Hindlimb muscle (tissue), 1 donor: ENCODE measurements around the gene CPN1. TPM values are rescaled to one million over a fixed set of nuclear protein-coding genes. Genes with fewer than 3 reads are reported as not detected.
"Not testable (repeated sequence)": the region's sequence is repeated elsewhere in the genome, so short reads cannot be mapped to it uniquely, and the experiment has no call there.

Experiments used
- DNase-seq: peaks from one replicate; pipeline ENCODE4 v3.0.0-alpha.2; 2013
- polyA plus RNA-seq: library from polyadenylated mRNA; unstranded; fragments of 120-200 nt; gene quantifications from one replicate; pipeline ENCODE4 v1.2.1, GENCODE V29; 2013; ENCODE audit not compliant: insufficient read length

Gene CPN1
- polyA plus RNA-seq, result not detected

DNA sequence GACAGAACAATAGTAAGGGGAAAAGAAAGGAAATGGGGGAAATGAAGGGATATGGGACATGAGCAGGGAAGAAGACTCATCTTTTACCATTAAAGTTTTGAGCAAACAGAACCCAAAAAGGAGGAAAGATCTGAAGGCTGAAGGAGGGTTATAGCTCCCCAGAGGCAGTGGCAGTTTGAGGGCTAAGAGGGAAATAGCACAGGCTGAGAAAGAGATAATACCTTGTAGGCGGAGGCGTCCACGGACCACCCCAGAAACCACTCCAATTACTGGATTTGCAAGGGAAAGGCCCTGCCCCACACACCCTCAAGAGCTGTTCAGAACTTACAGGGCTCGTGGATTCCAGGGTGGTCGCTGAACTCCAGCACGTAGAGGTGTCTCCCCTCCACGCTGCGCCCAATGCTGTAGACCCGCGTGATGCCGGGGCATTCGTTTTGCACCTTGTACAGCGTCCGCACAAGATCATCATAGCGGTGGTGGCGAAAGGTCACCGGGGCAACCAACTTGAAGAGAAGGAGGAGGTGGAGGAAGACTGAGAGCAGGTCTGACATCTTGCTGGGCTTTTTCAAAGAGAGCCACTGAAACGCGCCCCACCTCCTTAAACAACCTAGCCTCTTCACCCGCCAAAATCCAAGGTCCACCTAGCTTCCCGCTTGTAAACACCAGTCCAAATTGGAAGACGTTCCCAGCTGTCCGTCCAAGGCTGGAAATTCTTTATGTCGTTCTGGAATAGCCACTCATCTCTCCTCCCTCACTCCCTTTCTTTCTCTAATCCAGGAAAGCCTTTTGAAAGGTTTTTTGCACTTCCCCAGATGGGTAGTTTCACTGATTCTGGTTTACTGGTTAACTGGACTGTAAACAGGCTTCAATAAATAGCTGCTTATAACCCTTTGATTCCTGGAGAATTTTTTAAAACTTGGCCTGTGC, at the start of gene CPN1:
CPN1 (minus strand) TSS at position 795 of the 927 bp plus-strand sequence; CDS start at position 551, 244 bp downstream.
- DNase-seq, result peak; percentile 13

- peak; percentile 38 for DNase-seq
These were observed 49.2 kb upstream of the CPN1 start for GRCh38 chr10:100130831-100131230.

- no peak for DNase-seq
These were observed 47.8 kb upstream of the CPN1 start for GRCh38 chr10:100129424-100129823.

- DNase-seq, result no peak
These were observed 47.3 kb upstream of the CPN1 start for GRCh38 chr10:100128951-100129350.

DNA sequence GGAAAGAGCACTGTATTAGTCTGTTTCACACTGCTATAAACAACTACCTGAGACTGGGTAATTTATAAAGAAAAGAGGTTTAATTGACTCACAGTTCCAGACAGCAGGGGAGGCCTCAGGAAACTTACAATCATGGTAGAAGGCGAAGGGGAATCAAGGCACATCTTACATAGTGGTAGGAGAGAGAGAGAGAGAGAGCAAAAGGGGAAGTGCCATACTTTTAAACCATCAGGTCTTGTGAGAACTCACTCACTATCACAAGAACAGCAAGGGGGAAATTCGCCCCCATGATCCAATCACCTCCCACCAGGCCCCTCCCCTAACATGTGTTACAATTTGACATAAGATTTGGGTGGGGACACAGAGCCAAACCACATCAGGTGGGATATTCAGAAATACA, 43.7 kb upstream of the CPN1 start:
- not testable (repeated sequence) for DNase-seq

GRCh38 chr10:100124097-100124496, 42.4 kb upstream of the CPN1 start:
- DNase-seq, result no peak

GRCh38 chr10:100122780-100123179, 41.1 kb upstream of the CPN1 start:
- no peak for DNase-seq

- DNase-seq, result no peak
These were observed 38.9 kb upstream of the CPN1 start for GRCh38 chr10:100120550-100120949.

- no peak for DNase-seq
These were observed 38.1 kb upstream of the CPN1 start for GRCh38 chr10:100119726-100120125.

- peak; percentile 20 for DNase-seq
These were observed 33.5 kb upstream of the CPN1 start for GRCh38 chr10:100114976-100115770.

- DNase-seq, result no peak
These were observed 32.8 kb upstream of the CPN1 start for GRCh38 chr10:100114460-100114859.

- DNase-seq, result no peak
These were observed 28.0 kb upstream of the CPN1 start for GRCh38 chr10:100109670-100110069.

GRCh38 chr10:100106865-100107264, 25.2 kb upstream of the CPN1 start:
- DNase-seq, result no peak

DNA sequence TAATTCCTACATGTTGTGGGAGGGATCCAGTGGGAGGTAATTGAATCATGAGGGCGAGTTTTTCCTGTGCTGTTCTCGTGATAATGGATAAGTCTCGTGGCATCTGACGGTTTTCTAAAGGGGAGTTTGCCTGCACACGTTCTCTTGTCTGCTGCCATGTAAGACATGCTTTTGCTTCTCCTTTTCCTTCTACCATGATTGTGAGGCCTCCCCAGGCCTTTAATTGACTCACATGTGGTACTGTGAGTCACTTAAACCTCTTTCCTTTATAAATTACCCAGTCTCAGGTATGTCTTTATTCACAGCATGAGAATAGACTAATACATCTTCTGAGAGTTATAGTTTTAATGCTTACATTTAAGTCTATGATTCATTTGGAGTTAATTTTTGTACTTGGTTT, 22.6 kb upstream of the CPN1 start:
- DNase-seq, result no peak

DNA sequence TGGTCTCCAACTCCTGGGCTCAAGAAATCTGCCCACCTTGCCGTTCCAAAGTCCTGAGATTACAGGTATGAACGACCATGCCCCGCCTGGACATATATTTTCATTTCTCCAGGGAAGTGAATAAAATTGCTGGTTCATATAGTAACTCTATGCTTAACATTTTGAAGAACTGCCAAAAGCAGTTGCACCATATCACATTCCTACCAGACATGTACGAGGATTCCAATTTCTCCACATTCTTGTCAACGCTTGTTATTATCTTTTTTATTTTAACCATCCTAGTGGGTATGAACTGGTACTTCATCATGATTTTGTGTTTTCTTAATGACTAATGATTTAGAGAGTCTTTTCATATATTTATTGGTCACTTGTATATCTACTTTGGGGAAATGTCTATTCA, 21.9 kb upstream of the CPN1 start:
- no peak for DNase-seq

DNA sequence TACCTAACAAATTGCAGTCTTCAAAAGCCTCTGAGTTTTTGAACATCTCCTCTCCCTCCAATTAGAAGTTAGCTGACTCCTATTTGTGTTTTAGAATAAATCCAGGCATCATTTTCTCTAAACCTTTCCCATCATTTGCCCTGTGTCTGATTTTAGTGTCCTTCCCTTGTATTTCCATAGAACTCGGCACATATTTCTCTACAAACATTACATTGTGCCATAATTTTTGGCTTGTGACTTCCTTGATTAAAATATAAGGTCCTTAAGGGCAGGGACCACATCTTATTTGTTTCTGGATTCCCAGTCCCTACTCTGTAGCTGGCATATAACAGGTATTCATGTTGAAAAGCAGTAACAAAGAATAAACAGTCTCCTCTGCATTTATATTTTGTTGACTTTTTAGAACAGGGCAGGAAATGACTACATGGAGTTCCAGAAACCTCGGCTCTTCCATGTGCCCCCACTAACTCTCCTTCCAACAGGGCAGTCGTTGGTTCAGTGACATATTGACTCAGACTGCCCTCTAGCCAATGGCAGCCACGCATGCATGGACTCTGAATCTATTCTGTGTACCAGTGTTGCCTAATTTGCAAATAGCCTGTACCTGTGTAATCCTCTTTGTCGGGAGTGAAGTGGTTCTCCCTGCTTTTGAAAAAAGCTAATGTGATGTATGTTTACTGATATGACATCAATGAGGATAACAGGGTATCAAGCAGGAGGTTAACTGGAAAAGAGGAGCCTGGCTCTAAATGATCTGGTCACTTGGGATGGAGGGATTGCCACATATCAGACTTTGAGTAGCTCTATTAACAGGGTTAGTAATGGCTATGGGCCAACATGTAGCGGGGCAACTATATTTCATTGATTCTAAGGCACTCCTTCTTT, 19.8 kb upstream of the CPN1 start:
- DNase-seq, result no peak

DNA sequence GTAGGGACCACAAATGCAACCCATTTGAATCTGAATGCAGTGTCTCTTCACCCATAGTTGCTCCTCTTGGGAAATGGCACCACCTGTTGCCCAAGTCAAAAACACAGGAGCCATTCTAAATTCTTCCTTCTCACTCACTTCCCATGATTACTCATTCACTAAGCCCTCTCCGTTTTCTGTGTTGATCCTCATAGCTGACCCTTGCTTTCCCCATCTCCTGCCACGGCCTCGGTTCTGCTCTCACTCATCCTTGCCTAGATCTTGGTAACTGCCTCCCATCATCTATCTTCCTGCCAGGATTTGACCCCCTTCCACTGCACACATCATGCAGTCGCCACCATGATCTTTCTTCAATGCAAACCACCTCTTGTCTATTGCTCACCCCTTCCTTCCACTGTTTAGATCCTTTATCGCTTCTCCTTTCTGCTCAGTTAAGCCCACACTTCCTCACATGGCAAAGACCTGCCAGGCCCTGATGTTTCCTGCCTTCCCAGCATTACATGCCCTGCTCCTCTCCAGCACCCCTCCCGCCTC, 19.0 kb upstream of the CPN1 start:
- DNase-seq, result no peak

DNA sequence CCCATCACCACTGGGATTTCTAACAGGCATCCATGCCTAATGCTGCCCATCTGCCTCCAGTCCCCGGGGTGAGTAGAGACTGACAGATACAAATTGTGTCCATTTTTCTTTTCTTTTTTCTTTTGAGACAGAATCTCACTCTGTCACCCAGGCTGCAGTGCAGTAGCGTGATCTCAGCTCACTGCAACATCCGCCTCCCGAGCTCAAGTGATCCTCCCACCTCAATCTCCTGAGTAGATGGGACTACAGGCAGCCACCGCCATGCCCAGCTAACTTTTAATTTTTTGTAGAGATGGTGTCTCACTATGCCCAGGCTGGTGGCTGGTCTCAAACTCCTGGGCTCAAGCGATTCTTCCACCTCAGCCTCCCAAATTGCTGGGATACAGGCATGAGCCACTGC, 7.6 kb upstream of the CPN1 start:
- no peak for DNase-seq

- DNase-seq, result not testable (repeated sequence)
These were observed 5.0 kb upstream of the CPN1 start for GRCh38 chr10:100086708-100087107.

DNA sequence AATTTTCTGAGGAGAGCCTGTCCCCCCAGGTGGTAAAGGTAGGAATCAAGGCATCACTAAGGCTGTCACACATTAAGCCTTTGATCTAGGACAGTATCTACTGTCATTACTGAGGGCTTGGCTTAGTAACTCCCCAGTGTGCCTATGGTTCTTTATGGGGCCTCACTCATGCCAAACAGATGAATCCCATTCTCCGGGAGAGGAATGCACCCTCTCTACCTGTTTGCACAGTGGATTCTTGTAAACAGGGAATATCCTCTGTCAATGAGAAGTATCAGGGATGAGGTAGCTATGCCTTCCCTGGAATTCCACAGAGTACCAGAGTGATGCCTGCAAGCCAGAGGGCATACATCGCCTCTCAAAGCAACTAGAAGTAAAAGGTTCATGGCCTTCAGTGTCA, 3.9 kb upstream of the CPN1 start:
- no peak for DNase-seq

GRCh38 chr10:100083623-100084022, 2.0 kb upstream of the CPN1 start:
- DNase-seq, result no peak

GRCh38 chr10:100082276-100082675, 607 bp upstream of the CPN1 start:
- DNase-seq, result not testable (repeated sequence)
